Neutrophil (primary cell): ENCODE measurements around the gene METRNL.

Experiments used
- H3K27ac ChIP-seq: fragments of 200-600 bp; sonication (generic); 2 replicates; pipeline ENCODE4 v1.5.1; 2016; ENCODE audit warnings: mild to moderate bottlenecking, moderate library complexity
- H3K27me3 ChIP-seq: fragments of 200-600 bp; sonication (generic); 2 replicates; pipeline ENCODE4 v1.6.0; 2016; ENCODE audit warnings: mild to moderate bottlenecking
- H3K36me3 ChIP-seq: fragments of 200-600 bp; sonication (generic); 2 replicates; pipeline ENCODE4 v1.5.1; 2017
- H3K4me1 ChIP-seq, 2 experiments: fragments of 200-600 bp in 1 of 2; sonication (generic) in 1 of 2; 1 replicate in 1 of 2; 2 replicates in 1 of 2; pipeline versions ENCODE4 v1.5.1 to v1.6.1; 2013 to 2016; ENCODE audit warnings: low read depth in 1 of 2, low read length in 1 of 2, mild to moderate bottlenecking in 1 of 2, moderate library complexity in 1 of 2; ENCODE audit not compliant: control insufficient read depth in 1 of 2, insufficient read depth in 1 of 2
- H3K4me3 ChIP-seq, 2 experiments: fragments of 200-600 bp in 1 of 2; sonication (generic) in 1 of 2; 1 replicate in 1 of 2; 2 replicates in 1 of 2; pipeline ENCODE4 v1.5.1; 2013 to 2016; ENCODE audit warnings: low read depth in 1 of 2, low read length in 1 of 2, mild to moderate bottlenecking in 1 of 2, moderate library complexity in 1 of 2
- H3K9me3 ChIP-seq: fragments of 200-600 bp; sonication (generic); 2 replicates; pipeline ENCODE4 v1.5.1; 2016
- TF ChIP-seq, protein P1 (sequence below): fragments of 200-600 bp; sonication (generic); IDR thresholded peaks from 2 replicates; pipeline ENCODE4 v1.5.1; 2016; ENCODE audit warnings: antibody characterized with exemption

Gene METRNL

DNA sequence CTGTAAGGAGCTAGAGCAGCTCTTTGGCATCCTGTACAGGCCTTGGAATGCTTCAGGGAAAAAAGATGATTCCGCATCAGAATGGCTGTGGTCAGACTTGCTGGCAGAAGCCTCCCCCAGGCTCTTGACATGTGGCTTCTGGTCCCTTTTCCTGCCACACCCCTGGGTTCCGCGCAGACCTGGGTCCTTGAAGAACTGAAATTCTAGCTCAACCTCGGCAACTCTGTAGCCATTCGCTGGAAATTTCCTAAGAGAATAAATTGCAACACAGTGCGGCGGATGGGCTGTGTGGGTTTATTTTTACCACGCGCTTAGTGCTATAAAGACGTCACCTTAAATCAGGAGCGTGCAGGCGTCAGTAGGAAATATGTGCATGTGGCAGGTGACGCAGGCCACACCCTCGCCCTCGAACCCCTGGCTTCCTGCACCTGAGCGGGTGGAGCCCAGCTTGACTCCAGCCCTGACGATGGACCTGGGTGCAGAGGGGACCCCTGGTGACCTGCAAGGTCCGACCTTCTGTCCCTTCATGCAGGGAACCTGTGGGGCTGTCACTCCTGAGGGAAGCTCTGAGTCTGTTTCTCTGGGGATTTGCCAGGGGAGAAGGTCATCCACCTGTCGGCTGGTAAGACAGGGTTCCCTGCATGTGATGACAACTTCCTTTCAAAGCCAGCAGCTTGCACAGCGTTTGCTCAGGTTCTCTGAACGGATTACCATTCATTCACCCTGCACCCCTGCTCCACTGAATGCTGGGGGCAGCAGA is 46.3 kb downstream of the METRNL start:
- TF ChIP-seq, protein P1, sequence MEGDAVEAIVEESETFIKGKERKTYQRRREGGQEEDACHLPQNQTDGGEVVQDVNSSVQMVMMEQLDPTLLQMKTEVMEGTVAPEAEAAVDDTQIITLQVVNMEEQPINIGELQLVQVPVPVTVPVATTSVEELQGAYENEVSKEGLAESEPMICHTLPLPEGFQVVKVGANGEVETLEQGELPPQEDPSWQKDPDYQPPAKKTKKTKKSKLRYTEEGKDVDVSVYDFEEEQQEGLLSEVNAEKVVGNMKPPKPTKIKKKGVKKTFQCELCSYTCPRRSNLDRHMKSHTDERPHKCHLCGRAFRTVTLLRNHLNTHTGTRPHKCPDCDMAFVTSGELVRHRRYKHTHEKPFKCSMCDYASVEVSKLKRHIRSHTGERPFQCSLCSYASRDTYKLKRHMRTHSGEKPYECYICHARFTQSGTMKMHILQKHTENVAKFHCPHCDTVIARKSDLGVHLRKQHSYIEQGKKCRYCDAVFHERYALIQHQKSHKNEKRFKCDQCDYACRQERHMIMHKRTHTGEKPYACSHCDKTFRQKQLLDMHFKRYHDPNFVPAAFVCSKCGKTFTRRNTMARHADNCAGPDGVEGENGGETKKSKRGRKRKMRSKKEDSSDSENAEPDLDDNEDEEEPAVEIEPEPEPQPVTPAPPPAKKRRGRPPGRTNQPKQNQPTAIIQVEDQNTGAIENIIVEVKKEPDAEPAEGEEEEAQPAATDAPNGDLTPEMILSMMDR, result no peak
- Histone ChIP-seq H3K4me3 (peak overlapping the region; percentile 3 to 32), H3K9me3 (no peaks in the 10 kb centered on the region), H3K27me3 (peaks cover 73% of the 10 kb centered on the region), H3K27ac (peak overlapping the region; percentile 1), H3K36me3 (no peaks in the 10 kb centered on the region), H3K4me1 (peaks cover 27 to 28% of the 10 kb centered on the region in 2 experiments)

DNA sequence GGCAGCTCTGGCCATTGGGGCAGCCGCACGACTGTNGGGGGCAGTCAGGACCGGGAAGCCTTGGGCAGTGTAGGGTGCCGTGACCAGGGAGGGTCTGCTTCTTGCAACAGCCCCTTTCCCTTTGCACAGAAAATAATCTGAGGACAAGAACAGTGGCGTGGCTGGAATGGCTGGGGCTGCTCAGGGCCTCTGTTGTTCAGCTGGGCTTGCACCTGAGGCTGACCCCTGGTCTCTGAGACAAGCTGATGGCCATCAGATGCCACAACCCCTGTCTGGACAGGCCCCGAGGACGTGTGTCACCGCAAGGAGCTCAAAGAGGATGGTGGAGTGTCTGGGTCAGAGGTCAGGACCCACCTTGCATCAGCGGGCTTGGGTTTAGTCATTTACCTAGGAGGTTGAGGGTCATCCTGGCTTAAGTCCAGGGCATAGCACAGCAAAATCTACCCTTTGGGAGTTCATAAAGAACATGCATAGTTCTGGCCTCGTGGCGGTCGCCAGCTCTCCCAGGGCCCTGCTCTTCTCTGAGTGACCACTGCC is 46.9 kb downstream of the METRNL start:
- Histone ChIP-seq H3K27me3 (peaks cover 72% of the 10 kb centered on the region), H3K27ac (no peak overlapping the region), H3K36me3 (no peaks in the 10 kb centered on the region), H3K4me1 (peaks cover 25 to 26% of the 10 kb centered on the region in 2 experiments), H3K4me3 (peak overlapping the region in 1 of 2 experiments; percentile 32), H3K9me3 (no peaks in the 10 kb centered on the region)
- TF ChIP-seq, protein P1, result no peak

DNA sequence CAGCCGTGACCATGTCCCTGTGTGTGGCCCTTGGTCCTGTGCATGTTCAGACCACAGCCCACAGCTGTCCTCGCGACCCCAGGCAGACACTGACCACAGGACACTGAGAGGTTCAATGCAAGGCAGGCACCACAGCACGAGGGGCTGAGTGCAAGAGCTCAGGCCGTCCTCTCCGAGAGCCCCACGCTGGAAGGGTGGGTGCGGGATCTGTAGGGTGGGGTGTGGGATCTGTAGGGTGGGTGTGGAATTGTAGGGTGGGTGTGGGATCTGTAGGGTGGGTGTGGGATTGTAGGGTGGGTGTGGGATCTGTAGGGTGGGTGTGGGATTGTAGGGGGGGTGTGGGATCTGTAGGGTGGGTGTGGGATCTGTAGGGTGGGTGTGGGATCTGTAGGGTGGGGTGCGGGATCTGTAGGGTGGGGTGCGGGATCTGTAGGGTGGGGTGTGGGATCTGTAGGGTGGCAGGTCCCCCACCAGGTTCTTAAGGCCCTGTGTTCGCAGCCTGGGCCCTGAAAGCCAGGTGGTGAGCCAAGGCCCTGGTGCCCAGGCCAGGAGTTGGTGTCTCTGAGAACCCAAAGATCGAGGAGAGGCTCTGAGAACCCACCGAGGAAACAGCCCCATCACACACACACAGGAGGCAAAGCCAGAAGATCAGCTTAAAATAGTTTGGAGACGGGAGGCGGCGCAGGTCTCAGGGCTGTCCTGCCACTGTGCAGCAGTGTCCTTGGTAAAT is 48.2 kb downstream of the METRNL start:
- Histone ChIP-seq H3K27ac (no peak overlapping the region), H3K27me3 (peaks cover 65% of the 10 kb centered on the region), H3K4me1 (peaks cover 18 to 21% of the 10 kb centered on the region in 2 experiments), H3K9me3 (no peaks in the 10 kb centered on the region), H3K36me3 (no peaks in the 10 kb centered on the region), H3K4me3 (no peak overlapping the region)
- TF ChIP-seq, protein P1, result no peak

DNA sequence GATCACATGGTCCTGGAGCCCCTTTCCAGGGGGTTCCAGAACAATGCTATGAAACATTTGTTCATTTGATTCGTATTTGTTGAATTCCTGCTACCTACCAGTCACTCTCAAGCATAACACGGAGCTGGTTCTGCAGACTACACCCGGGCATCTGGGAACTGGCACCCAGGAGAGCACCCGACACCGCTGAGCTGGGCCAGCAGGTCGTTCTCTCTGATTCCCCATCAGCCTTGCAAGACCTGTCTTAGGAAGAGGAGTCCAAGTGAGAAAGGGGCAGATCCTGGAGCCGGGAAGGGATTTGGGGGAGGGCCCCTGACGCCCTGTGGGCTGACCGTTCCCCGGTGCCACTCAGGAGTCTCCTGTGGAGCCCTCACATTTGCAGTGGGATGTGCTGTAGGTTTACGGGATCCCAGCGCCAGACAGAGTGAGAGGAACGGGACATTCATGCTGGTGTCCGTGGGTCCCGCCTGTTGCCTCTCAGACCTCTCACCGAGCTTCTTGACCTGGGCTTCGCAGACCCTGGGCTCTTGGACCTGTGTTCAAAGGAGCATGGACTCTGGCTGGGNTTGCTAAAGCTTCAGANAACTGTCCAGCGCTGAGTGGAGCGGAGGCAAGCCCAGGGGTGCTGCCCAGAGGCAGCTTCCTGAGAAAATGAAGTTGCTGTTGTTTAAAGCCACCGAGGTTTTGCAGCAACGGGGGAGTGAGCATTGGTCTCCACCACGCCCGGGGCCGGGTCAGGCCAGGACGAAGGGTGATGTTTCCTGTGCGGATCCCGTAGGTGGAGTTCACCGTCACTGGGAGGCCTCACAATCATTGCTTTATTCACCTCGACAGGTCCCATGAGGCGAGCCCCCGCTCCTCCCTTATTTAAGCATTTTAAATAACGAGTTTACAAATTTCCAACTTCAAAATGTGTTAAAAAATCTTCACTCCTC is 49.2 kb downstream of the METRNL start:
- Histone ChIP-seq H3K4me3 (no peak overlapping the region), H3K4me1 (peaks cover 18 to 21% of the 10 kb centered on the region in 2 experiments), H3K27me3 (peaks cover 61% of the 10 kb centered on the region), H3K9me3 (no peaks in the 10 kb centered on the region), H3K36me3 (no peaks in the 10 kb centered on the region), H3K27ac (no peak overlapping the region)
- TF ChIP-seq, protein P1, result no peak

DNA sequence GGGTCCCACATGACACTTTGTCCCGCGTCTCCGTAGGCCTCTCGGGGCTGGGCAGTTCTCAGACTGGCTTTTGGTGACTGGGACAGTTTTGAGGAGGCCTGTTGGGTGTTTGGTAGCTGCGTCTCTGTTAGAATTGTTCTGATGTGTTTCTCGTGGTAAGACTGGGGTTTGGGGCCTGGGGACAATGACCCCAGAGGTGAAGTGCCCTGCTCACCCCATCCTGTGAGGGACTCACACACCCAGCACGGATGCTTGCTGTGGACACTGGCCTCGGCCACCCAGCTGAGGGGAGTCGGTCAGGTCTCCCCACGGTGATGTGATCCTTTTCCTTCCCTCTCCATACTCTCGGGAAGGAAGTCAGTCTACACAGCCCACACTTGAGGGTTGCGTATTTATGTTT is 50.3 kb downstream of the METRNL start:
- H3K27me3 ChIP-seq, result peaks cover 50% of the 10 kb centered on the region

More for the DNA sequence above, 50.3 kb downstream of the METRNL start:
- TF ChIP-seq, protein P1, result no peak
- Histone ChIP-seq H3K4me1 (peaks cover 17 to 18% of the 10 kb centered on the region in 2 experiments), H3K4me3 (no peak overlapping the region), H3K9me3 (no peaks in the 10 kb centered on the region), H3K36me3 (no peaks in the 10 kb centered on the region), H3K27ac (no peak overlapping the region)
